ENCODE measurements around the gene SERHL2. TPM values are rescaled to one million over a fixed set of nuclear protein-coding genes. Genes with fewer than 3 reads are reported as not detected.
A peak's percentile ranks its signal among the peaks of the same experiment; 100 is the strongest.
"Not testable (repeated sequence)": the region's sequence is repeated elsewhere in the genome, so short reads cannot be mapped to it uniquely, and the experiment has no call there.

Gene SERHL2
- total and polyA plus RNA-seq, 2 experiments from 2014 or later, result 2.7 to 5.2 TPM

DNA sequence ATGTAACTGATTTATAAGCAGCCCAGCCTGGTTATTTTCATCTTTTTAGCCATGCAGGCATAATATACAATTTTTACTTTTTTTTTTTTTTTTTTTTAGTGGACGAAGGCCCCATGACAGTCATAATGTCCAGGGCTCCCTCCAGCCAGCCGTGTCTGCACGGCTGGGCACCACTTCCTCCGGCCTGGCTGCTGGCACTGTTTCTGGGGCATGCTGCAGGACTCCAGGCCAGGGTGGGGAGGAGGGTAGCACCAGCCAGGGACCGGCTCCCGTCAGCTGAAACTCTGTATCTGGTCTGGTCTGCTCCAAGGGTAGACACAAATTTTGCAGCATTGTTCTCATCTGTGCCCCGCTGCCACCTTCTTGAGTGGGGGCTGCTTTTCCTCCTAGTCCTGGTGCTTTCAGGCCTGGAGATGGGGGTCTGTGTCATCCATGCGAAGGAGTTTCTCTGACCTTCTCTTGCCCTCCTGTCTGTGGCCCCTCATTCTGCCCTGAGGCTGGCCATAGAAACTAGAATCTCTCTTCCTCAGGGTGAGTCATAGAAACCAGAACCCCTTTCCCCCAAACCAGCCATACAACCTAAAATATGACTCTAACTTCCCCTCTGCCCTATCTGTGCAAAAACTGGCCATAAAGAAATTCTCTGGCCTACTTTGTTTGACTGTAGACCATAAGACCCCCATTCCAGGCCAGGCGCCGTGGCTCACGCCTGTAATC lies 25.0 kb upstream of the SERHL2 start:
- TF ChIP-seq, protein P1, sequence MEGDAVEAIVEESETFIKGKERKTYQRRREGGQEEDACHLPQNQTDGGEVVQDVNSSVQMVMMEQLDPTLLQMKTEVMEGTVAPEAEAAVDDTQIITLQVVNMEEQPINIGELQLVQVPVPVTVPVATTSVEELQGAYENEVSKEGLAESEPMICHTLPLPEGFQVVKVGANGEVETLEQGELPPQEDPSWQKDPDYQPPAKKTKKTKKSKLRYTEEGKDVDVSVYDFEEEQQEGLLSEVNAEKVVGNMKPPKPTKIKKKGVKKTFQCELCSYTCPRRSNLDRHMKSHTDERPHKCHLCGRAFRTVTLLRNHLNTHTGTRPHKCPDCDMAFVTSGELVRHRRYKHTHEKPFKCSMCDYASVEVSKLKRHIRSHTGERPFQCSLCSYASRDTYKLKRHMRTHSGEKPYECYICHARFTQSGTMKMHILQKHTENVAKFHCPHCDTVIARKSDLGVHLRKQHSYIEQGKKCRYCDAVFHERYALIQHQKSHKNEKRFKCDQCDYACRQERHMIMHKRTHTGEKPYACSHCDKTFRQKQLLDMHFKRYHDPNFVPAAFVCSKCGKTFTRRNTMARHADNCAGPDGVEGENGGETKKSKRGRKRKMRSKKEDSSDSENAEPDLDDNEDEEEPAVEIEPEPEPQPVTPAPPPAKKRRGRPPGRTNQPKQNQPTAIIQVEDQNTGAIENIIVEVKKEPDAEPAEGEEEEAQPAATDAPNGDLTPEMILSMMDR (IDR thresholded peaks at IDR 0.05; ENCODE audit: low read depth, low read length), result no peak
- no peaks in the 10 kb centered on the region for H3K4me1 ChIP-seq (ENCODE audit: low read depth)
- H3K36me3 ChIP-seq, result no peaks in the 10 kb centered on the region
- H3K27me3 ChIP-seq, result no peaks in the 10 kb centered on the region
- DNase-seq (ENCODE audit: low read depth in 1 of 2, low spot score in 1 of 2), result no peak
- H3K27ac ChIP-seq, result no peak overlapping the region
- no peaks in the 10 kb centered on the region for H3K9me3 ChIP-seq (ENCODE audit: low read depth)
- H3K4me3 ChIP-seq, result no peak overlapping the region

- not testable (repeated sequence) for H3K4me3 ChIP-seq; H3K36me3 ChIP-seq; H3K9me3 ChIP-seq (ENCODE audit: low read depth); DNase-seq (ENCODE audit: low read depth in 1 of 2, low spot score in 1 of 2); H3K27me3 ChIP-seq; H3K4me1 ChIP-seq (ENCODE audit: low read depth); H3K27ac ChIP-seq
Measured at GRCh38 chr22:42529435-42529834, 24.3 kb upstream of the SERHL2 start.

- not testable (repeated sequence) for H3K27me3 ChIP-seq; H3K27ac ChIP-seq; H3K4me1 ChIP-seq (ENCODE audit: low read depth); H3K9me3 ChIP-seq (ENCODE audit: low read depth); H3K36me3 ChIP-seq; H3K4me3 ChIP-seq
- peak in 1 of 2 donors; percentile 74 for DNase-seq (ENCODE audit: low read depth in 1 of 2, low spot score in 1 of 2)
Measured at GRCh38 chr22:42531401-42532084, 22.2 kb upstream of the SERHL2 start.

DNA sequence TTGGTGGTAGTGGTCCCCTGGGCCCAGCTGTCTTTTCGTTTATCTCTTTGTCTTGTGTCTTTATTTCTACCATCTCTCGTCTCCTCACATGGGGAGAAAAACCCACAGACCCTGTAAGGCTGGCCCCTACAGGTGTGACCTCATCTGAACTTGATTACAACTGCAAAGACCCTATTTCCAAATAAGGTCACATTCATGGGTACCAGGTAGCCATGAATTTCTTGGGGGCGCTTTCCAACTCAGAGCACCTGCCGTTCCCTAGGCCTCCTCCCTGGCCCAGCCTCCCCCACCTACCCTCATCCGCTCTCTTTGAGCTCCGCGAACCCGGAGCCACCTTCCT lies 20.1 kb upstream of the SERHL2 start:
- no peaks in the 10 kb centered on the region for H3K4me1 ChIP-seq (ENCODE audit: low read depth)
- TF ChIP-seq, protein P1 (IDR thresholded peaks at IDR 0.05; ENCODE audit: low read depth, low read length), result no peak
- DNase-seq (ENCODE audit: low read depth in 1 of 2, low spot score in 1 of 2), result no peak
- H3K27me3 ChIP-seq, result no peaks in the 10 kb centered on the region
- H3K27ac ChIP-seq, result no peak overlapping the region
- H3K36me3 ChIP-seq, result no peaks in the 10 kb centered on the region
- H3K4me3 ChIP-seq, result no peak overlapping the region
- H3K9me3 ChIP-seq (ENCODE audit: low read depth), result no peaks in the 10 kb centered on the region

- H3K9me3 ChIP-seq (ENCODE audit: low read depth); H3K36me3 ChIP-seq; DNase-seq (ENCODE audit: low read depth in 1 of 2, low spot score in 1 of 2); H3K4me1 ChIP-seq (ENCODE audit: low read depth); H3K4me3 ChIP-seq; H3K27ac ChIP-seq; H3K27me3 ChIP-seq: not testable (repeated sequence)
Measured at GRCh38 chr22:42535082-42535731, 18.5 kb upstream of the SERHL2 start.

GRCh38 chr22:42536166-42536565 lies 17.6 kb upstream of the SERHL2 start:
- no peaks in the 10 kb centered on the region for H3K9me3 ChIP-seq (ENCODE audit: low read depth)
- H3K27me3 ChIP-seq, result no peaks in the 10 kb centered on the region
- DNase-seq (ENCODE audit: low read depth in 1 of 2, low spot score in 1 of 2), result no peak
- no peak overlapping the region for H3K4me3 ChIP-seq
- no peaks in the 10 kb centered on the region for H3K4me1 ChIP-seq (ENCODE audit: low read depth)
- H3K27ac ChIP-seq, result no peak overlapping the region
- H3K36me3 ChIP-seq, result no peaks in the 10 kb centered on the region
- TF ChIP-seq, protein P1 (IDR thresholded peaks at IDR 0.05; ENCODE audit: low read depth, low read length), result no peak

- H3K4me1 ChIP-seq (ENCODE audit: low read depth); H3K27me3 ChIP-seq; DNase-seq (ENCODE audit: low read depth in 1 of 2, low spot score in 1 of 2); H3K4me3 ChIP-seq; H3K36me3 ChIP-seq; H3K9me3 ChIP-seq (ENCODE audit: low read depth); H3K27ac ChIP-seq: not testable (repeated sequence)
Measured at GRCh38 chr22:42536634-42537033, 17.1 kb upstream of the SERHL2 start.

DNA sequence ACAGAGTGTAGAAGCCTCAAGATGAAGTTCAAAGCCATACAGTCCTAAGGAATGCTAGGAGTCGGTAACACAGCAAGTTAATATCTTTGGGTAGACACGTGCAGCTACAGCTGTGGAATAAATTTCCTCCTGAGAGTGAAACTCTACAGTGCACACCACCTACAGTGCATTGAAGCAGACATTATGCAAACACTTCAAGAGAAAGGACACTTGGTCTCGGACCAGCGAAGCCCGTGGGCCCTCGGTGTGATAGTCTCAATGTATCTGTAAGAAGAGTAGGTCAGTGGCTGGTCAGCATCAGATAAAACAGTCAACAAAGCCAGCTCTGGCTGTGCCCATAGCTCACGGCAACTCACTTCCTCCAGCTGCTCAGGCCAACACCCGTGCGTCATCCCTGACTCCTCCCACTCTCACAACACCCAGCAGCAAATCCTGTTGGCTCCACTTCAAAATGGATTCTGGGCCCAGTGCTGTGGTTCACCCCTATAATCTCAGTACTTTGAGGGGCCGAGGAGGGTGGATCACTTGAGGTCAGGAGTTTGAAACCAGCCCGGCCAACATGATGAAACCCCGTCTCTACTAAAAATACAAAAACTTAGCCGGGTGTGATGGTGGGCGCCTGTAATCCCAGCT lies 16.4 kb upstream of the SERHL2 start:
- H3K36me3 ChIP-seq; H3K9me3 ChIP-seq (ENCODE audit: low read depth); H3K27ac ChIP-seq; H3K4me1 ChIP-seq (ENCODE audit: low read depth); H3K27me3 ChIP-seq; H3K4me3 ChIP-seq: not testable (repeated sequence)
- DNase-seq (ENCODE audit: low read depth in 1 of 2, low spot score in 1 of 2), result peak in 1 of 2 donors; percentile 27

DNA sequence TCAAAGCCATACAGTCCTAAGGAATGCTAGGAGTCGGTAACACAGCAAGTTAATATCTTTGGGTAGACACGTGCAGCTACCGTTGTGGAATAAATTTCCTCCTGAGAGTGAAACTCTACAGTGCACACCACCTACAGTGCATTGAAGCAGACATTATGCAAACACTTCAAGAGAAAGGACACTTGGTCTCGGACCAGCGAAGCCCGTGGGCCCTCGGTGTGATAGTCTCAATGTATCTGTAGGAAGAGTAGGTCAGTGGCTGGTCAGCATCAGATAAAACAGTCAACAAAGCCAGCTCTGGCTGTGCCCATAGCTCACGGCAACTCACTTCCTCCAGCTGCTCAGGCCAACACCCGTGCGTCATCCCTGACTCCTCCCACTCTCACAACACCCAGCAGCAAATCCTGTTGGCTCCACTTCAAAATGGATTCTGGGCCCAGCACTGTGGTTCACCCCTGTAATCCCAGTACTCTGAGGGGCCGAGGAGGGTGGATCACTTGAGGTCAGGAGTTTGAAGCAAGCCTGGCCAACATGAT lies 14.5 kb upstream of the SERHL2 start:
- H3K9me3 ChIP-seq (ENCODE audit: low read depth); H3K36me3 ChIP-seq; DNase-seq (ENCODE audit: low read depth in 1 of 2, low spot score in 1 of 2); H3K27ac ChIP-seq; H3K4me1 ChIP-seq (ENCODE audit: low read depth); H3K4me3 ChIP-seq; H3K27me3 ChIP-seq: not testable (repeated sequence)

Measured in cardiac muscle cell (in vitro differentiated cells and primary cell).